ENCODE results near the gene PMS1.

The PMS1 gene

DNA sequence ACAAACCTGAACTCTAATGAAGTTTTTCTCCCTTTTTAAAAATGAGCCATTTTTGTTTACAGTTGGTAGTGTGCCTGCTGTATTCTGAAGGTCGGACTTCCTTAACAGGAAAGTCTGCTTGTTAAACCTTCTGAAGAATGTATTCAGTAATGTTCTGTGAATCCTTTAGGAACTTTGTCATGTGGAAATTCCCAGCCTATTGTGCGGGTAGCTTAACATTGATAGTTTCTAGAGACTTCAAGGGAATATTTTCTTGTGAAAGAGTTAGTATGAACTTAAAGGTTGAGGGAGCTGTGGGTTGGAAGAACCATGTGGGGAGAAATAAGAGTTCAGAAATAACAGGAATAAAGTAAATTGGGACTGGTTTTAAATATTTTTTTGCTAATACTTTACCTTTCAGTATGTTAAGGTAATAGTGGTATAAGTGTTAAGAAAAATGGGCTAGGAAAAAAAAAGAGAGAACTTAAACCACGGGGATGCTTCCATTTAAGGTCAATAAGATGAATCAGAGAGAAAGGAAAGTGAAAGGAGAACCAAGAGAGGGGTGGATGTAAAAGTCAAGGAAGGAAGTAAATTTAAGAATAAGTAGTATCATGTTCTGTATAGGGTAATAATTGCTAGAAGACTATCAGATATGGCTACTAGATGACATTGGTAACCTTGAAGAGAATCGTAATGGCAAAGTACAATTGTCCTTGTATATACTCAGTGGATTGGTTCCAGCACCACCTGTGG lies 90.5 kb downstream of the PMS1 start:
- Histone ChIP-seq H4K20me1 (ENCODE audit: insufficient read depth, low read length, poor library complexity, severe bottlenecking) (no peaks in the 10 kb centered on the region), H3K4me3 (ENCODE audit: low read length, poor library complexity, severe bottlenecking) (no peak overlapping the region), H3K9me2 (replicated peaks; ENCODE audit: low read depth, low read length) (no peaks in the 10 kb centered on the region), H3K9ac (ENCODE audit: low read depth, low read length, poor library complexity, severe bottlenecking) (no peak overlapping the region), H3K79me2 (ENCODE audit: insufficient read depth, low read length) (no peaks in the 10 kb centered on the region), H3K4me1 (ENCODE audit: insufficient read depth, low read length, poor library complexity, severe bottlenecking) (peaks cover 6% of the 10 kb centered on the region), H3K4me2 (ENCODE audit: low read depth, low read length, poor library complexity, severe bottlenecking) (no peak overlapping the region), H3K36me3 (ENCODE audit: insufficient read depth, low read length) (no peaks in the 10 kb centered on the region), H3F3A (ENCODE audit: low read depth) (no peaks in the 10 kb centered on the region), H2AFZ (ENCODE audit: low read length) (no peak overlapping the region), H3K9me3 (ENCODE audit: insufficient read depth, low read depth, low read length) (no peaks in the 10 kb centered on the region), H3K27me3 (ENCODE audit: insufficient read depth, low read length, poor library complexity, severe bottlenecking) (no peaks in the 10 kb centered on the region)
- TF ChIP-seq, protein P1, sequence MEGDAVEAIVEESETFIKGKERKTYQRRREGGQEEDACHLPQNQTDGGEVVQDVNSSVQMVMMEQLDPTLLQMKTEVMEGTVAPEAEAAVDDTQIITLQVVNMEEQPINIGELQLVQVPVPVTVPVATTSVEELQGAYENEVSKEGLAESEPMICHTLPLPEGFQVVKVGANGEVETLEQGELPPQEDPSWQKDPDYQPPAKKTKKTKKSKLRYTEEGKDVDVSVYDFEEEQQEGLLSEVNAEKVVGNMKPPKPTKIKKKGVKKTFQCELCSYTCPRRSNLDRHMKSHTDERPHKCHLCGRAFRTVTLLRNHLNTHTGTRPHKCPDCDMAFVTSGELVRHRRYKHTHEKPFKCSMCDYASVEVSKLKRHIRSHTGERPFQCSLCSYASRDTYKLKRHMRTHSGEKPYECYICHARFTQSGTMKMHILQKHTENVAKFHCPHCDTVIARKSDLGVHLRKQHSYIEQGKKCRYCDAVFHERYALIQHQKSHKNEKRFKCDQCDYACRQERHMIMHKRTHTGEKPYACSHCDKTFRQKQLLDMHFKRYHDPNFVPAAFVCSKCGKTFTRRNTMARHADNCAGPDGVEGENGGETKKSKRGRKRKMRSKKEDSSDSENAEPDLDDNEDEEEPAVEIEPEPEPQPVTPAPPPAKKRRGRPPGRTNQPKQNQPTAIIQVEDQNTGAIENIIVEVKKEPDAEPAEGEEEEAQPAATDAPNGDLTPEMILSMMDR (conservative IDR thresholded peaks at IDR 0.05; ENCODE audit: low read length) = no peak
- TF ChIP-seq EZH2phosphoT487 (IDR thresholded peaks at IDR 0.05; ENCODE audit: borderline replicate concordance) = no peak

DNA sequence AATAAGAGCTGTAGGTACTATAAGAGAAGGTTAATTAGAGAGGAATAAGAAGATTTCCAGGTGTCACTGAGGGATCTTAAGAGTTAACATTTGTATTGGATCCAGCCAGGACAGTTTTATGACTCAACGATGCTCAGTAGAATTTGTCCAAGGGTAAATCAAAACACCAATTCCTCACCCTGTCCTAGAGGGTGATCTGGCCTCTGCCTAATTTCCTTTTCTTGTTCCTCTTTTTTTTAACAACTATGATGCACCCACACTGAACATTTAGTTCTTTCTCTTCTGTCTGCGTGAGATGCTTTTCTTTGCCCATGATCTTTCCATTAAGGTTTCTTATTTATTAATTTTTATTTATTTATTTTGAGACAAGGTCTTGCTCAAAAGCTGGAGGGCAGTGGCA lies 92.0 kb downstream of the PMS1 start:
- no peak overlapping the region for H3K4me2 ChIP-seq (ENCODE audit: low read depth, low read length, poor library complexity, severe bottlenecking)
- no peaks in the 10 kb centered on the region for H3K9me2 ChIP-seq (replicated peaks; ENCODE audit: low read depth, low read length)
- H3F3A ChIP-seq (ENCODE audit: low read depth) = no peaks in the 10 kb centered on the region
- no peaks in the 10 kb centered on the region for H3K27me3 ChIP-seq (ENCODE audit: insufficient read depth, low read length, poor library complexity, severe bottlenecking)
- H3K79me2 ChIP-seq (ENCODE audit: insufficient read depth, low read length) = no peaks in the 10 kb centered on the region
- no peak overlapping the region for H2AFZ ChIP-seq (ENCODE audit: low read length)
- H4K20me1 ChIP-seq (ENCODE audit: insufficient read depth, low read length, poor library complexity, severe bottlenecking) = no peaks in the 10 kb centered on the region
- no peaks in the 10 kb centered on the region for H3K36me3 ChIP-seq (ENCODE audit: insufficient read depth, low read length)
- H3K4me1 ChIP-seq (ENCODE audit: insufficient read depth, low read length, poor library complexity, severe bottlenecking) = peaks cover 6% of the 10 kb centered on the region
- TF ChIP-seq, protein P1 (conservative IDR thresholded peaks at IDR 0.05; ENCODE audit: low read length) = no peak
- no peak for TF ChIP-seq EZH2phosphoT487 (IDR thresholded peaks at IDR 0.05; ENCODE audit: borderline replicate concordance)
- H3K9me3 ChIP-seq (ENCODE audit: insufficient read depth, low read depth, low read length) = no peaks in the 10 kb centered on the region
- no peak overlapping the region for H3K4me3 ChIP-seq (ENCODE audit: low read length, poor library complexity, severe bottlenecking)
- H3K9ac ChIP-seq (ENCODE audit: low read depth, low read length, poor library complexity, severe bottlenecking) = no peak overlapping the region

DNA sequence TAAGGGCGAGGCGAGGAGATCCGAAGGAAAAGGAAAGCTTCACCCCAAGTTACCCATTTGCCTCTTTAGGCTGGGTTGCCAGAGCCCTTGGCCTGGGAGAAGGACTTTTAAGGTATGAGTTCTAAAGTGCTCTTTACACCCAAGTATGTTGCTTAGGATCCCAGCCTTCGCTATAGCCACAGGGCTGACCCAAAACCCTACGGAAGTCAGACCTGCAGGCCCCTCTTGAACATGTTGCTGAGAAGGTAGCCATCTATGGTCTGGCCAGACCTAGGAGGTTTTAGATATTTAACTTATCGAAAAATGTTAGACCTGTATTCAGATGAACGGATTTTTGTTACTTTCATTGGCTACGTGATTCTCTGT lies 95.4 kb downstream of the PMS1 start:
- Histone ChIP-seq H3K4me2 (ENCODE audit: low read depth, low read length, poor library complexity, severe bottlenecking) (no peak overlapping the region), H3K4me3 (ENCODE audit: low read length, poor library complexity, severe bottlenecking) (no peak overlapping the region), H3F3A (ENCODE audit: low read depth) (no peaks in the 10 kb centered on the region), H3K27me3 (ENCODE audit: insufficient read depth, low read length, poor library complexity, severe bottlenecking) (no peaks in the 10 kb centered on the region), H3K4me1 (ENCODE audit: insufficient read depth, low read length, poor library complexity, severe bottlenecking) (peaks cover 6% of the 10 kb centered on the region), H3K36me3 (ENCODE audit: insufficient read depth, low read length) (no peaks in the 10 kb centered on the region), H2AFZ (ENCODE audit: low read length) (no peak overlapping the region), H3K9me2 (replicated peaks; ENCODE audit: low read depth, low read length) (no peaks in the 10 kb centered on the region), H4K20me1 (ENCODE audit: insufficient read depth, low read length, poor library complexity, severe bottlenecking) (no peaks in the 10 kb centered on the region), H3K9ac (ENCODE audit: low read depth, low read length, poor library complexity, severe bottlenecking) (no peak overlapping the region), H3K79me2 (ENCODE audit: insufficient read depth, low read length) (no peaks in the 10 kb centered on the region), H3K9me3 (ENCODE audit: insufficient read depth, low read depth, low read length) (no peaks in the 10 kb centered on the region)
- TF ChIP-seq EZH2phosphoT487 (IDR thresholded peaks at IDR 0.05; ENCODE audit: borderline replicate concordance) = no peak
- TF ChIP-seq, protein P1 (conservative IDR thresholded peaks at IDR 0.05; ENCODE audit: low read length) = no peak
